Keratinocyte (primary cell): ENCODE results near the gene SFPQ. TPM values are rescaled to one million over a fixed set of nuclear protein-coding genes. Genes with fewer than 3 reads are reported as not detected.
"Not testable (repeated sequence)": the region's sequence is repeated elsewhere in the genome, so short reads cannot be mapped to it uniquely, and the experiment has no call there.

Source experiments
- DNase-seq: peaks from one replicate; pipeline ENCODE4 v3.0.0-alpha.2; 2011; ENCODE audit warnings: low read depth, missing footprints, low spot score
- FAIRE-seq: peaks from 2 replicates; lab custom pipeline; 2011; peaks lifted over from hg19 to GRCh38; lab: Jason Lieb, UNC
- H2AFZ ChIP-seq: 2 replicates; pipeline ENCODE4 v1.6.0; 2012; ENCODE audit warnings: low read length, control low read depth, inconsistent platforms; ENCODE audit not compliant: control insufficient read depth
- H3K27ac ChIP-seq: 2 replicates; pipeline ENCODE4 v1.5.1; 2011; ENCODE audit warnings: low read length; ENCODE audit not compliant: control insufficient read depth, insufficient read depth
- H3K27me3 ChIP-seq: 3 replicates; pipeline ENCODE4 v1.6.0; 2011; ENCODE audit warnings: low read length; ENCODE audit not compliant: control insufficient read depth, insufficient read depth; ENCODE audit errors: extremely low read depth
- H3K36me3 ChIP-seq, 2 experiments: 2 replicates in 1 of 2; 3 replicates in 1 of 2; pipeline ENCODE4 v1.5.1; 2011; ENCODE audit warnings: low read length in 2 of 2, mild to moderate bottlenecking in 1 of 2; ENCODE audit not compliant: control insufficient read depth in 2 of 2, insufficient read depth in 2 of 2; ENCODE audit errors: extremely low read depth in 1 of 2
- H3K4me1 ChIP-seq: 3 replicates; pipeline ENCODE4 v1.5.1; 2011; ENCODE audit warnings: low read length; ENCODE audit not compliant: control insufficient read depth, insufficient read depth; ENCODE audit errors: extremely low read depth
- H3K4me2 ChIP-seq: 3 replicates; pipeline ENCODE4 v1.6.0; 2011; ENCODE audit warnings: low read depth, low read length; ENCODE audit not compliant: control insufficient read depth, insufficient read depth; ENCODE audit errors: extremely low read depth
- H3K4me3 ChIP-seq, 3 experiments: fragments of 200-600 bp in 1 of 3; sonication (generic) in 1 of 3; 2 replicates in 2 of 3; 3 replicates in 1 of 3; pipeline ENCODE4 v1.5.1; 2011 to 2016; ENCODE audit warnings: low read length in 3 of 3, mild to moderate bottlenecking in 3 of 3, control low read depth in 2 of 3, inconsistent platforms in 1 of 3, low read depth in 1 of 3, mixed read lengths in 1 of 3, mixed run types in 1 of 3, moderate library complexity in 1 of 3; ENCODE audit not compliant: control insufficient read depth in 2 of 3, insufficient read depth in 2 of 3; ENCODE audit errors: extremely low read depth in 1 of 3
- H3K79me2 ChIP-seq: 2 replicates; pipeline ENCODE4 v1.6.0; 2012; ENCODE audit warnings: low read length; ENCODE audit not compliant: control insufficient read depth, insufficient read depth
- H3K9ac ChIP-seq: 3 replicates; pipeline ENCODE4 v1.6.0; 2011; ENCODE audit warnings: low read length; ENCODE audit not compliant: control insufficient read depth, insufficient read depth; ENCODE audit errors: extremely low read depth
- H3K9me1 ChIP-seq: 3 replicates; pipeline ENCODE4 v1.6.0; 2011; ENCODE audit warnings: low read length; ENCODE audit not compliant: control insufficient read depth, insufficient read depth; ENCODE audit errors: extremely low read depth
- H3K9me3 ChIP-seq: 2 replicates; pipeline ENCODE4 v1.5.1; 2012; ENCODE audit warnings: low read depth, low read length; ENCODE audit not compliant: control insufficient read depth
- H4K20me1 ChIP-seq: 3 replicates; pipeline ENCODE4 v1.6.0; 2011; ENCODE audit warnings: low read length; ENCODE audit not compliant: control insufficient read depth, insufficient read depth; ENCODE audit errors: extremely low read depth
- EZH2 ChIP-seq: IDR thresholded peaks from one replicate; pipeline ENCODE4 v1.6.1; 2012; ENCODE audit warnings: inconsistent platforms, mild to moderate bottlenecking, low read length, moderate library complexity
- dilution Hi-C: fragments of 300-500 bp; cut with MboI; formaldehyde crosslinking; loops from one replicate; pipeline ENCODE4 v1.7.0; 2020; ENCODE audit warnings: low sequenced_read_pairs; ENCODE audit not compliant: extremely low pct_ligation_motif_present
- polyA minus RNA-seq, 3 experiments: library from RNA; depleted of rRNA, polyadenylated mRNA; stranded (reverse); fragments of >200 nt; gene quantifications; 1 replicate in 1 of 3; 2 replicates in 1 of 3; 3 replicates in 1 of 3; pipeline ENCODE4 v1.2.3, GENCODE V29; 2011
- polyA plus RNA-seq, 5 experiments: library from polyadenylated mRNA; depleted of rRNA in 3 of 5; stranded (reverse) in 3 of 5; stranded (forward) in 1 of 5; unstranded in 1 of 5; fragments of >200 nt; gene quantifications; 1 replicate in 1 of 5; 2 replicates in 3 of 5; 3 replicates in 1 of 5; pipeline versions ENCODE4 v1.2.1 to v1.2.3, GENCODE V29; 2011 to 2012; ENCODE audit warnings: missing spikeins in 2 of 5, low read depth in 1 of 5, low replicate concordance in 1 of 5
- TF ChIP-seq, protein P1 (sequence below), 3 experiments: IDR thresholded peaks in 1 of 3; conservative IDR thresholded peaks in 1 of 3; optimal IDR thresholded peaks in 1 of 3; 2 replicates in 2 of 3; 3 replicates in 1 of 3; pipeline versions ENCODE3 to v1.5.1; 2011; ENCODE audit warnings: low read length in 3 of 3, mild to moderate bottlenecking in 3 of 3, moderate library complexity in 2 of 3, control low read depth in 1 of 3, inconsistent platforms in 1 of 3; ENCODE audit not compliant: insufficient read depth in 2 of 3; ENCODE audit errors: extremely low read depth in 1 of 3

The SFPQ gene, protein sequence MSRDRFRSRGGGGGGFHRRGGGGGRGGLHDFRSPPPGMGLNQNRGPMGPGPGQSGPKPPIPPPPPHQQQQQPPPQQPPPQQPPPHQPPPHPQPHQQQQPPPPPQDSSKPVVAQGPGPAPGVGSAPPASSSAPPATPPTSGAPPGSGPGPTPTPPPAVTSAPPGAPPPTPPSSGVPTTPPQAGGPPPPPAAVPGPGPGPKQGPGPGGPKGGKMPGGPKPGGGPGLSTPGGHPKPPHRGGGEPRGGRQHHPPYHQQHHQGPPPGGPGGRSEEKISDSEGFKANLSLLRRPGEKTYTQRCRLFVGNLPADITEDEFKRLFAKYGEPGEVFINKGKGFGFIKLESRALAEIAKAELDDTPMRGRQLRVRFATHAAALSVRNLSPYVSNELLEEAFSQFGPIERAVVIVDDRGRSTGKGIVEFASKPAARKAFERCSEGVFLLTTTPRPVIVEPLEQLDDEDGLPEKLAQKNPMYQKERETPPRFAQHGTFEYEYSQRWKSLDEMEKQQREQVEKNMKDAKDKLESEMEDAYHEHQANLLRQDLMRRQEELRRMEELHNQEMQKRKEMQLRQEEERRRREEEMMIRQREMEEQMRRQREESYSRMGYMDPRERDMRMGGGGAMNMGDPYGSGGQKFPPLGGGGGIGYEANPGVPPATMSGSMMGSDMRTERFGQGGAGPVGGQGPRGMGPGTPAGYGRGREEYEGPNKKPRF
- polyA plus RNA-seq = 61.6 to 150 TPM (median 117 TPM) in 3 replicates
- 525 TPM for polyA plus RNA-seq (2011; ENCODE audit: low read depth)
- polyA plus RNA-seq (2011; cell fraction: cytosol; rRNA removed) = 58.5 and 59.3 TPM in 2 replicates
- 172 and 234 TPM in 2 replicates for polyA plus RNA-seq (2011; cell fraction: nucleus; rRNA removed)
- 173 and 242 TPM in 2 replicates for polyA plus RNA-seq (2012; ENCODE audit: low replicate concordance)
- 16.2 to 95.6 TPM (median 28.2 TPM) in 3 replicates for polyA minus RNA-seq
- 32.4 TPM for polyA minus RNA-seq (2011; cell fraction: cytosol; rRNA and poly(A)+ RNA removed)
- polyA minus RNA-seq (2011; cell fraction: nucleus; rRNA and poly(A)+ RNA removed) = 58.2 and 101 TPM in 2 replicates

DNA sequence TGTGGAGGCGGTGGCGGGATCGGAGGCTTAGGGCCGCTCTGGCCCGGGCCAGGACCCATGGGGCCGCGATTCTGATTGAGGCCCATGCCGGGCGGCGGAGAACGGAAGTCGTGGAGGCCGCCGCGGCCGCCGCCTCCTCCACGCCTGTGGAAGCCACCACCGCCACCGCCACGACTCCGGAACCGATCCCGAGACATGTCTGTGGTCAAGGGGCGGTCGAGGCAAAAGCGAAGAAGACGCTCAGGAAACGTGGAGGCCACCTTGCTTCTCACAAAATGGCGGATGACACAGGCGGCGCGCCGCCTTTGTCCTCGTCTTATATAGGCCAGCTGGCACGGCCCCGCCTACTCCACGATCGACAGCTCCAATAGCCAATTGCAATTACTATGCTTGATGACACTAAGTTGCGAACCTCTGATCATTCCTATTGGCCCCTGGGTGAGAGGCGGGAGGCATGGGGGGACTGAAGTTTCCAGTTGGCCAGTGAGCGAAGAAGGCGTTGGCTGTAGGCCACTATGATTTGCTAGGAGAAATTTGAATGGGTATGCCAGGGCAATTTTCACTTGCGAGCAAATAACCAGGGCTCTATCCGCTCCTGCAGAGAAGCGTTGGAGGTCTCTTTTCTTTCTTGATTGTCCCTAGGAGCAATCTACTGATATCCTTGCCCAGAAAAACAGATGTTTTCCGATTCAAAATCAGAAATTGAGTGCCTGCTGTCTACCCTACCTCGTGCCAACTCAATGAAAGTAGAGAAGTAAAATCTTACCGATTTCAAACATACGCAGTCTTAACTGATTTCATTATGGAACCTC lies at the start of gene SFPQ:
Gene SFPQ, minus strand, starts transcription at position 293 of the 812 bp plus-strand sequence. Its CDS starts 96 bp downstream, at position 197.
- H3K4me2 ChIP-seq = peak within 1 kb of the TSS; percentile 95
- peaks cover 35% of the 10 kb centered on the region for H4K20me1 ChIP-seq
- H3K27ac ChIP-seq = peak within 1 kb of the TSS; percentile 90
- DNase-seq = peak; percentile 95
- H3K79me2 ChIP-seq = peaks cover 48% of the 10 kb centered on the region
- peaks cover 12 to 35% of the 10 kb centered on the region in 2 experiments for H3K36me3 ChIP-seq
- peaks cover 18% of the 10 kb centered on the region for H3K4me1 ChIP-seq
- dilution Hi-C loops = no loop called here
- no peaks in the 10 kb centered on the region for H3K27me3 ChIP-seq
- no peaks in the 10 kb centered on the region for H3K9me3 ChIP-seq
- peaks cover 2% of the 10 kb centered on the region for H3K9me1 ChIP-seq
- peak; percentile 84 for FAIRE-seq
- peak within 1 kb of the TSS; percentile 81 for H2AFZ ChIP-seq
- peak within 1 kb of the TSS; percentile 85 to 97 (median 94) for H3K4me3 ChIP-seq
- no peak for TF ChIP-seq EZH2
- TF ChIP-seq, protein P1, sequence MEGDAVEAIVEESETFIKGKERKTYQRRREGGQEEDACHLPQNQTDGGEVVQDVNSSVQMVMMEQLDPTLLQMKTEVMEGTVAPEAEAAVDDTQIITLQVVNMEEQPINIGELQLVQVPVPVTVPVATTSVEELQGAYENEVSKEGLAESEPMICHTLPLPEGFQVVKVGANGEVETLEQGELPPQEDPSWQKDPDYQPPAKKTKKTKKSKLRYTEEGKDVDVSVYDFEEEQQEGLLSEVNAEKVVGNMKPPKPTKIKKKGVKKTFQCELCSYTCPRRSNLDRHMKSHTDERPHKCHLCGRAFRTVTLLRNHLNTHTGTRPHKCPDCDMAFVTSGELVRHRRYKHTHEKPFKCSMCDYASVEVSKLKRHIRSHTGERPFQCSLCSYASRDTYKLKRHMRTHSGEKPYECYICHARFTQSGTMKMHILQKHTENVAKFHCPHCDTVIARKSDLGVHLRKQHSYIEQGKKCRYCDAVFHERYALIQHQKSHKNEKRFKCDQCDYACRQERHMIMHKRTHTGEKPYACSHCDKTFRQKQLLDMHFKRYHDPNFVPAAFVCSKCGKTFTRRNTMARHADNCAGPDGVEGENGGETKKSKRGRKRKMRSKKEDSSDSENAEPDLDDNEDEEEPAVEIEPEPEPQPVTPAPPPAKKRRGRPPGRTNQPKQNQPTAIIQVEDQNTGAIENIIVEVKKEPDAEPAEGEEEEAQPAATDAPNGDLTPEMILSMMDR (optimal IDR thresholded peaks at IDR 0.05 in 1 of 3, IDR thresholded peaks at IDR 0.05 in 1 of 3, conservative IDR thresholded peaks at IDR 0.05 in 1 of 3; ENCODE audit: extremely low read depth in 1 of 3, insufficient read depth in 2 of 3, low read length in 3 of 3) = no peak
- peak within 1 kb of the TSS; percentile 91 for H3K9ac ChIP-seq

DNA sequence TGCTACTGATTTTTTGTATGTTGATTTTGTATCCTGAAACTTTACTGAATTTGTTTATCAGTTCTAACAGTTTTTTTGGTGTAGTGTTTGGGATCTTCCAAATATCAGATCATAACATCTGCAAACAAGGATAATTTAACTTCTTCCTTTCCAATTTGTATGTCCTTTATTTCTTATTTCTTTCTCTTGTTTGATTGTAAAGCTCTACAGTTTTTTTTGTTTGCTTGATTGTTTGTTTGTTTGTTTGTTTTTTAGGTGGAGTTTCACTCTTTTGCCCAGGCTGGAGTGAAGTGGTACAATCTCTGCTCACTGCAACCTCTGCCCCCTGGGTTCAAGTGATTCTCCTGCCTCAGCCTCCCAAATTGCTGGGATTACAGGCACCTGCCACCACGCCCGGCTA lies 43.8 kb upstream of the SFPQ start:
- H3K9ac ChIP-seq, H2AFZ ChIP-seq, H4K20me1 ChIP-seq, H3K4me1 ChIP-seq, H3K27me3 ChIP-seq, dilution Hi-C loops, H3K9me3 ChIP-seq, H3K4me2 ChIP-seq, H3K79me2 ChIP-seq, H3K27ac ChIP-seq, H3K4me3 ChIP-seq, H3K9me1 ChIP-seq, DNase-seq, FAIRE-seq, H3K36me3 ChIP-seq: not testable (repeated sequence)
